K562 (cell line): ENCODE data around the gene VWC2.

ENCODE experiments used
- ARID3A ChIP-seq: IDR thresholded peaks from 2 replicates; pipeline ENCODE4 v1.6.1; 2012; ENCODE audit warnings: low read depth, low read length, improper control_type of control experiment, borderline replicate concordance
- CREB1 ChIP-seq, 2 experiments: sonication (generic) in 1 of 2; formaldehyde crosslinking in 1 of 2; IDR thresholded peaks; 2 replicates each; pipeline versions ENCODE4 v1.6.1 to v1.8.0; 2012 to 2022; ENCODE audit warnings: inconsistent platforms in 1 of 2, mild to moderate bottlenecking in 1 of 2, missing genetic modification reagents in 1 of 2, moderate library complexity in 1 of 2
- NFE2L1 ChIP-seq: fragments of 450-650 bp; IDR thresholded peaks from 2 replicates; pipeline ENCODE4 v1.6.1; 2016; ENCODE audit warnings: missing genetic modification characterization, low read depth, mild to moderate bottlenecking, missing compliant biosample characterization, moderate library complexity, borderline replicate concordance
- ZNF561 ChIP-seq: fragments of 450-650 bp; formaldehyde crosslinking; conservative IDR thresholded peaks from 2 replicates; pipeline ENCODE4 v1.4.0; 2020; ENCODE audit warnings: mild to moderate bottlenecking, moderate library complexity

- TF ChIP-seq ZNF561 (CRISPR knock-in tag) (no peak), NFE2L1 (tag) (no peak), CREB1 (IDR thresholded peaks at IDR 0.05) (no peak), CREB1 (CRISPR knock-in tag; IDR thresholded peaks at IDR 0.05) (no peak), ARID3A (no peak)
These were observed 154.2 kb downstream of the VWC2 start for GRCh38 chr7:49927631-49928030.
